ENCODE results near the gene MIB1. TPM values are rescaled to one million over a fixed set of nuclear protein-coding genes. Genes with fewer than 3 reads are reported as not detected.

The MIB1 gene
- total RNA-seq, 3 donors from 2014 or later (not counting 1 experiment from before 2014, with no cell fraction given), result 27.5 to 38.4 (median 35.6) TPM

DNA sequence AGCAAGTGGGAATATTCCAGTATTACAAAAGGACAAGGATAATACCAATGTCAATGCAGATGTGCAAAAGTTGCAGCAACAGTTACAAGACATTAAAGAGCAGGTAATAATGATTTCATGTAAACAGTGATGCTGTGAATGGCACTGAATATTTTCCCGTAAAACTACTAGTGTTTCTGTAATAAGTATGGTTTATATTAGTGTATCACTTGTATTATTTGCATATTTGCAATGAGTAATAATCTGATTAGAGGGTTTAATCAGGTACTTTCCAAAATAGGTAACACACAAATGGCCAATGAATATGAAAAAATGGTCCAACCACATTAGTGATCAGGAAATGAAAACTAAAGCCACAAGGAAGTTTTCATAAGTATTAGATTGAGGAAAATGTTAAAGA is 118.0 kb downstream of the MIB1 start:
- WGBS (ENCODE audit: insufficient coverage), result 86% methylated on average over 1 of the region's 1 CpG
- intact Hi-C loops (cut with micrococcal nuclease), result no loop called here
- Mint-ChIP-seq H3K9me3 (no peaks in the 10 kb centered on the region), H3K27ac (no peak overlapping the region), H3K36me3 (peaks cover 11% of the 10 kb centered on the region), H3K27me3 (ENCODE audit: low read depth in 2 of 2) (no peaks in the 10 kb centered on the region), H3K4me1 (no peaks in the 10 kb centered on the region), H3K4me3 (no peak overlapping the region)
- DNase-seq (no peak), ATAC-seq (no peak)
- Histone ChIP-seq H3K4me1 (ENCODE audit: control insufficient read depth, insufficient read depth, low read length) (no peaks in the 10 kb centered on the region), H3K4me3 (ENCODE audit: low read length) (no peak overlapping the region), H3K27ac (ENCODE audit: low read length) (no peak overlapping the region), H3K27me3 (ENCODE audit: control insufficient read depth, insufficient read depth, low read length) (no peaks in the 10 kb centered on the region), H3K9me3 (ENCODE audit: control insufficient read depth, insufficient read depth, low read length) (no peaks in the 10 kb centered on the region), H3K36me3 (ENCODE audit: control insufficient read depth, insufficient read depth, low read length) (peaks cover 32% of the 10 kb centered on the region)
- TF ChIP-seq, protein P1, sequence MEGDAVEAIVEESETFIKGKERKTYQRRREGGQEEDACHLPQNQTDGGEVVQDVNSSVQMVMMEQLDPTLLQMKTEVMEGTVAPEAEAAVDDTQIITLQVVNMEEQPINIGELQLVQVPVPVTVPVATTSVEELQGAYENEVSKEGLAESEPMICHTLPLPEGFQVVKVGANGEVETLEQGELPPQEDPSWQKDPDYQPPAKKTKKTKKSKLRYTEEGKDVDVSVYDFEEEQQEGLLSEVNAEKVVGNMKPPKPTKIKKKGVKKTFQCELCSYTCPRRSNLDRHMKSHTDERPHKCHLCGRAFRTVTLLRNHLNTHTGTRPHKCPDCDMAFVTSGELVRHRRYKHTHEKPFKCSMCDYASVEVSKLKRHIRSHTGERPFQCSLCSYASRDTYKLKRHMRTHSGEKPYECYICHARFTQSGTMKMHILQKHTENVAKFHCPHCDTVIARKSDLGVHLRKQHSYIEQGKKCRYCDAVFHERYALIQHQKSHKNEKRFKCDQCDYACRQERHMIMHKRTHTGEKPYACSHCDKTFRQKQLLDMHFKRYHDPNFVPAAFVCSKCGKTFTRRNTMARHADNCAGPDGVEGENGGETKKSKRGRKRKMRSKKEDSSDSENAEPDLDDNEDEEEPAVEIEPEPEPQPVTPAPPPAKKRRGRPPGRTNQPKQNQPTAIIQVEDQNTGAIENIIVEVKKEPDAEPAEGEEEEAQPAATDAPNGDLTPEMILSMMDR (IDR thresholded peaks at IDR 0.05), result no peak

DNA sequence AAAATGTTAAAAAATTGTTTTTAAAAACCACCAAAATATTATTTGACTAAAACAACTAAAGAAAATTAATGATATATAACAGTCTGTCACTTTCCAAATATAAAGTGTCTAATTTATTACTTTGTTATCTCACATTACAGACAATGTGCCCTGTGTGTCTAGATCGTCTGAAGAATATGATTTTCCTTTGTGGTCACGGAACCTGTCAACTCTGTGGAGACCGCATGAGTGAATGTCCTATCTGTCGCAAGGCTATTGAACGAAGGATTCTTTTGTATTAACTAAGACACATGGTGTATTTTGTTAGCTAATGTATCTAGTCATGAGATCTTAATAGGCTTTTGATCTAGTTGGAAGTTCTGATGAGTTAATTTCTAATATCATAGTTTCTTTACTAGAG is 123.8 kb downstream of the MIB1 start:
- no peak overlapping the region for H3K4me3 Mint-ChIP-seq
- no peaks in the 10 kb centered on the region for H3K9me3 ChIP-seq (ENCODE audit: control insufficient read depth, insufficient read depth, low read length)
- no peaks in the 10 kb centered on the region for H3K27me3 ChIP-seq (ENCODE audit: control insufficient read depth, insufficient read depth, low read length)
- peaks cover 10% of the 10 kb centered on the region for H3K36me3 Mint-ChIP-seq
- no peak overlapping the region for H3K4me3 ChIP-seq (ENCODE audit: low read length)
- ATAC-seq (no peak), DNase-seq (no peak)
- intact Hi-C loops (cut with micrococcal nuclease), result no loop called here
- H3K4me1 Mint-ChIP-seq, result no peaks in the 10 kb centered on the region
- TF ChIP-seq, protein P1 (IDR thresholded peaks at IDR 0.05), result no peak
- peaks cover 35% of the 10 kb centered on the region for H3K36me3 ChIP-seq (ENCODE audit: control insufficient read depth, insufficient read depth, low read length)
- no peaks in the 10 kb centered on the region for H3K27me3 Mint-ChIP-seq (ENCODE audit: low read depth in 2 of 2)
- WGBS (ENCODE audit: insufficient coverage), result 98% methylated on average over 5 of the region's 5 CpGs
- H3K27ac Mint-ChIP-seq, result no peak overlapping the region
- no peaks in the 10 kb centered on the region for H3K4me1 ChIP-seq (ENCODE audit: control insufficient read depth, insufficient read depth, low read length)
- no peak overlapping the region for H3K27ac ChIP-seq (ENCODE audit: low read length)
- no peaks in the 10 kb centered on the region for H3K9me3 Mint-ChIP-seq

DNA sequence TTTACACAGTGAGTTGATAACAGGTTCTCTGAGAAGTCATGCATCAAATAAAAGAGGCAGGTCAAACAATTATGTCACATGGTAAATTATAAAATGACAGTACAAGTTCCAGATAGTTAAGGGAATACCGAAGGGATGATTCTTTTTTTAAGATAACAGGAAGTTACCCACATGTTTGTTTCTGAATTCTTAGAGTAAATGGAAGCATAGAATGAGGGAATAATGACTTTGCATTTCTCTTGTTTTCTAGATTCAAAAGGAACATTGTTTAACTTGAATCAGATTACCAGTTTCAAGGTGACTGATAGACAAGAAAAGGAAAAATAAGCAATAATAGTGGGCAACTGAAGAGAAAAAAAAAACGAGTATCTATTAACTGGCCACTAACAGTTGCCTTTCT is 124.5 kb downstream of the MIB1 start:
- H3K27me3 ChIP-seq (ENCODE audit: control insufficient read depth, insufficient read depth, low read length), result no peaks in the 10 kb centered on the region

DNA sequence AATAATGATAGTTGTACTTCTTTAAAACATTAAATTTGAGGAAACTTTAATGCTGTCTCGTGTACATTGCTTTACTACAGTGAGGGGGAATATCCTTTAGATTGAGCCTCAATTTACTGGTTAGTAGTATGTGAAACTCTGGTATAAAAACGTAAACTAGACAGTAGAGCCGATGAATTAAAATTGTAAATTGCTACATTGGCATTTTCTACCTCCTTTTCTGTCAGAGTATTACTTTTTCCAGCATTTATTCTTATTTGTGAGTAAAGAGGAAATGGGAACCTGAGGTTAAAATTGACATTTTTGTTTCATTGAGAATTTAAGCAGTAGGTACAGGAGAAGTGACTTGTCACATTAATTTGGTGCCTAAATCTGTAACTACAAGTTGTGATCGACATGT is 128.2 kb downstream of the MIB1 start:
- TF ChIP-seq, protein P1 (IDR thresholded peaks at IDR 0.05), result no peak
- no peak overlapping the region for H3K4me3 Mint-ChIP-seq
- Histone ChIP-seq H3K4me1 (ENCODE audit: control insufficient read depth, insufficient read depth, low read length) (no peaks in the 10 kb centered on the region), H3K36me3 (ENCODE audit: control insufficient read depth, insufficient read depth, low read length) (peaks cover 26% of the 10 kb centered on the region), H3K27ac (ENCODE audit: low read length) (no peak overlapping the region), H3K27me3 (ENCODE audit: control insufficient read depth, insufficient read depth, low read length) (no peaks in the 10 kb centered on the region), H3K9me3 (ENCODE audit: control insufficient read depth, insufficient read depth, low read length) (no peaks in the 10 kb centered on the region), H3K4me3 (ENCODE audit: low read length) (no peak overlapping the region)
- no peak overlapping the region for H3K27ac Mint-ChIP-seq
- DNase-seq (no peak), ATAC-seq (no peak)
- H3K36me3 Mint-ChIP-seq, result peaks cover 10% of the 10 kb centered on the region
- no peaks in the 10 kb centered on the region for H3K27me3 Mint-ChIP-seq (ENCODE audit: low read depth in 2 of 2)
- no peaks in the 10 kb centered on the region for H3K4me1 Mint-ChIP-seq
- 90% methylated on average over 2 of the region's 4 CpGs for WGBS (ENCODE audit: insufficient coverage)
- intact Hi-C loops (cut with micrococcal nuclease), result no loop called here
- no peaks in the 10 kb centered on the region for H3K9me3 Mint-ChIP-seq

More for the DNA sequence above, 124.5 kb downstream of the MIB1 start:
- Histone ChIP-seq H3K4me1 (ENCODE audit: control insufficient read depth, insufficient read depth, low read length) (no peaks in the 10 kb centered on the region), H3K4me3 (ENCODE audit: low read length) (no peak overlapping the region), H3K27ac (ENCODE audit: low read length) (no peak overlapping the region), H3K9me3 (ENCODE audit: control insufficient read depth, insufficient read depth, low read length) (no peaks in the 10 kb centered on the region), H3K36me3 (ENCODE audit: control insufficient read depth, insufficient read depth, low read length) (peaks cover 35% of the 10 kb centered on the region)
- Mint-ChIP-seq H3K4me1 (no peaks in the 10 kb centered on the region), H3K27ac (no peak overlapping the region), H3K9me3 (no peaks in the 10 kb centered on the region), H3K27me3 (ENCODE audit: low read depth in 2 of 2) (no peaks in the 10 kb centered on the region), H3K4me3 (no peak overlapping the region), H3K36me3 (peaks cover 10% of the 10 kb centered on the region)
- intact Hi-C loops (cut with micrococcal nuclease), result no loop called here
- no peak for DNase-seq
- 91% methylated on average over 1 of the region's 2 CpGs for WGBS (ENCODE audit: insufficient coverage)
- ATAC-seq, result no peak
- TF ChIP-seq, protein P1 (IDR thresholded peaks at IDR 0.05), result no peak

All from natural killer cell (primary cell).